ENCODE results near the gene ALK. TPM values are rescaled to one million over a fixed set of nuclear protein-coding genes. Genes with fewer than 3 reads are reported as not detected.

ALK gene
- total RNA-seq, 1 experiment from 2014 or later = not detected

- Histone ChIP-seq H2AFZ (ENCODE audit: low read length) (no peak overlapping the region), H3K9ac (ENCODE audit: extremely low read depth, insufficient read length, low read length) (no peak overlapping the region), H3K27ac (ENCODE audit: insufficient read length, low read depth, low read length) (no peak overlapping the region), H3K18ac (ENCODE audit: insufficient read length, low read depth, low read length) (no peak overlapping the region), H2AK5ac (ENCODE audit: insufficient read length, low read length) (no peak overlapping the region), H2BK15ac (ENCODE audit: low read depth, low read length) (no peak overlapping the region), H3K4me1 (ENCODE audit: insufficient read depth, low read length) (no peaks in the 10 kb centered on the region), H4K5ac (ENCODE audit: insufficient read length, low read depth, low read length) (no peak overlapping the region), H3K79me1 (ENCODE audit: insufficient read depth, low read depth, low read length, poor library complexity, severe bottlenecking) (no peaks in the 10 kb centered on the region), H3K23me2 (ENCODE audit: insufficient read length, low read depth, low read length, poor library complexity, severe bottlenecking) (peaks cover 3% of the 10 kb centered on the region), H3K79me2 (ENCODE audit: insufficient read depth, low read length) (no peaks in the 10 kb centered on the region), H4K91ac (ENCODE audit: insufficient read length, low read depth, low read length) (no peak overlapping the region), H2BK12ac (ENCODE audit: insufficient read length, low read depth, low read length) (no peak overlapping the region), H4K20me1 (ENCODE audit: control insufficient read depth, insufficient read depth, insufficient read length) (no peaks in the 10 kb centered on the region), H3K23ac (ENCODE audit: insufficient read length, low read depth, low read length) (no peak overlapping the region), H2BK120ac (ENCODE audit: low read depth, low read length, poor library complexity, severe bottlenecking) (no peak overlapping the region), H3K9me3 (ENCODE audit: control insufficient read depth, low read depth, low read length) (no peaks in the 10 kb centered on the region), H3K4me2 (ENCODE audit: insufficient read depth, insufficient read length, low read length) (no peak overlapping the region), H3K27me3 (ENCODE audit: insufficient read depth, low read length) (no peaks in the 10 kb centered on the region), H4K8ac (replicated peaks; ENCODE audit: insufficient read length, low read depth, low read length) (no peak overlapping the region), H3K14ac (ENCODE audit: insufficient read depth, low read length) (no peak overlapping the region), H2BK20ac (ENCODE audit: low read depth, low read length, poor library complexity, severe bottlenecking) (no peak overlapping the region), H2BK5ac (ENCODE audit: insufficient read length, low read length) (no peak overlapping the region), H3T11ph (ENCODE audit: low read length) (no peak overlapping the region), H3K4ac (ENCODE audit: low read depth, low read length) (no peak overlapping the region), H3K56ac (ENCODE audit: insufficient read length, low read depth, low read length) (no peak overlapping the region)
- no peak for DNase-seq
- Mint-ChIP-seq H3K4me1 (no peaks in the 10 kb centered on the region), H3K27me3 (ENCODE audit: low read depth) (peaks cover 8% of the 10 kb centered on the region), H3K4me3 (no peak overlapping the region), H3K36me3 (ENCODE audit: insufficient read depth in 1 of 3, low read depth in 3 of 3) (no peaks in the 10 kb centered on the region), H3K9me3 (no peaks in the 10 kb centered on the region; a peak in 1 of 5 replicates), H3K27ac (no peak overlapping the region)
- TF ChIP-seq CTCF (conservative IDR thresholded peaks at IDR 0.05) = no peak
- WGBS (ENCODE audit: extremely low coverage, insufficient read length, low lambda C conversion rate) = no CpG with 5 or more reads among the region's 6 CpGs
Observed at GRCh38 chr2:29881089-29881730, 40.2 kb downstream of the ALK start.
